Tibial artery (tissue), 4 donors: ENCODE measurements around the gene PLCL1.

Experiments
- DNase-seq, 2 donors: peaks; one replicate each; pipeline ENCODE4 v3.0.0-alpha.2; 2019
- H3K27ac ChIP-seq, 2 donors: fragments of 200-600 bp; sonication (generic) in 1 of 2; 1 replicate in 1 of 2; 2 replicates in 1 of 2; pipeline ENCODE4 v1.5.1; 2018 to 2019; ENCODE audit warnings: mild to moderate bottlenecking in 1 of 2
- H3K27me3 ChIP-seq, 2 donors: fragments of 200-600 bp; sonication (generic) in 1 of 2; one replicate each; pipeline versions ENCODE4 v1.5.1 to v1.6.0; 2016 to 2019
- H3K36me3 ChIP-seq, 3 donors: fragments of 200-600 bp; sonication (generic) in 2 of 3; one replicate each; pipeline ENCODE4 v1.5.1; 2016 to 2019; ENCODE audit warnings: mild to moderate bottlenecking in 2 of 3
- H3K4me1 ChIP-seq, 4 donors: fragments of 200-600 bp; sonication (generic) in 2 of 4; 1 replicate in 3 of 4; 2 replicates in 1 of 4; pipeline ENCODE4 v1.5.1; 2016 to 2019
- H3K4me3 ChIP-seq, 2 donors: fragments of 200-600 bp; sonication (generic) in 1 of 2; 1 replicate in 1 of 2; 2 replicates in 1 of 2; pipeline ENCODE4 v1.5.1; 2018 to 2019; ENCODE audit warnings: mild to moderate bottlenecking in 2 of 2
- H3K9me3 ChIP-seq, 3 donors: fragments of 200-600 bp; sonication (generic) in 1 of 3; one replicate each; pipeline ENCODE4 v1.5.1; 2016 to 2019
- intact Hi-C: fragments of 100-400 bp; cut with DNase I; formaldehyde crosslinking; loops from one replicate; pipeline ENCODE4 v1.15.0; 2023; ENCODE audit warnings: low total_unique reads
- TF ChIP-seq, protein P1 (sequence below), 2 experiments: fragments of 200-600 bp in 1 of 2; fragments of 450-650 bp in 1 of 2; IDR thresholded peaks; one replicate each; pipeline ENCODE4 v1.5.1; 2017 to 2019; ENCODE audit warnings: antibody characterized with exemption in 2 of 2, mild to moderate bottlenecking in 1 of 2, moderate library complexity in 1 of 2

Gene PLCL1

DNA sequence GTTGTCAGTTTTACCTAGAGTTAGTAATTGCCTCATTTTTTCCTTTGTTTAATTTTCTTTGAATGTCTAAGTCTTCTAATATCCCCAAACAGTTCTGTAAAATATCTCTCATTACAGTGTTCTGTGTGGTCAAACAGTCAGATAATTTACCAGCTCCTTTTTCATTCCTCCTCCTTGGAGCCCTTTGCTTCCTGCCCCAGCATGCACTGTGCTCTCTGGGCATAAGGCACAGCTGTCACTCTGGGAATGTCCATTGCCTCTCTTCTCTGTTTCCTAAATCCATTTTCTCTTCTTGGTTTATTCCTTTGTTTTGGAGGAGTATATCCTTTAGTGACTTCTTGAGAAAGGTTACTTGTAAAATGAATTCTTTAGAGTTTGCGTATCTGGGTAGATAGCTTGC is 139.3 kb downstream of the PLCL1 start:
- no peaks in the 10 kb centered on the region for H3K9me3 ChIP-seq
- no peak for DNase-seq

DNA sequence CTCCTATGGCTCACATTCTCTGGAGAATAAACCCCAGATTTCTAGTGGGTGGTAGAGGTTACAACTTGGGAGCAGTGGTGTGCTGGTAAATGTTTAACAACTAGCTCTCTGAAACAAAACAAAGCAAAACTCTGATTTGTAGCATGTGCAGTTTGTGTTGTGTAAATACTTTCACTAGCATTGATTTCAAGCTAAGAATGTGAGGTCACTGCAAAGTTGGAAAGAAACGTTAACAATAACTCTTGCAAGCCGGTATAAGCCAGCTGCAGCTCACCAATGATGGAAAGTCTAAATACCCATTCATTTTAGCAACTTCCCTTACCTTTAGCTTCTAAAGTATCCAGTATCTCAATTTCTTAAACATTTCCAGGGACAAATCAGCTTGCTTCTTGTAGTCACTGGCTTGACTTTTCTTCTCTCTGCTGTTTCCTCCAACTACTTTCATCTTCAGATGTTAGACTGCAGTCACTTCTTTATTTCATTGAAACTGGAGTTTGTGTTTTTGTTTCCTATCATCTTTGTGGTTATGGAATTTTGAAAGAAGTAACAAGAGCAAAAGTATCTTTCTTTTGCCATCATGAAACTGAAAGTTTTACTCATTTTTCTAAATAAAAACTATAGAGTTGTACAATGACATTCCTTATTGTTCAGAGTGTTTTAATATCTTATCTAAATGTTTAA is 140.2 kb downstream of the PLCL1 start:
- Histone ChIP-seq H3K27me3 (no peaks in the 10 kb centered on the region), H3K4me1 (peaks cover 0 to 31% (median 3%) of the 10 kb centered on the region in 4 donors), H3K9me3 (no peaks in the 10 kb centered on the region), H3K27ac (no peak overlapping the region), H3K36me3 (no peaks in the 10 kb centered on the region), H3K4me3 (no peak overlapping the region)
- TF ChIP-seq, protein P1, sequence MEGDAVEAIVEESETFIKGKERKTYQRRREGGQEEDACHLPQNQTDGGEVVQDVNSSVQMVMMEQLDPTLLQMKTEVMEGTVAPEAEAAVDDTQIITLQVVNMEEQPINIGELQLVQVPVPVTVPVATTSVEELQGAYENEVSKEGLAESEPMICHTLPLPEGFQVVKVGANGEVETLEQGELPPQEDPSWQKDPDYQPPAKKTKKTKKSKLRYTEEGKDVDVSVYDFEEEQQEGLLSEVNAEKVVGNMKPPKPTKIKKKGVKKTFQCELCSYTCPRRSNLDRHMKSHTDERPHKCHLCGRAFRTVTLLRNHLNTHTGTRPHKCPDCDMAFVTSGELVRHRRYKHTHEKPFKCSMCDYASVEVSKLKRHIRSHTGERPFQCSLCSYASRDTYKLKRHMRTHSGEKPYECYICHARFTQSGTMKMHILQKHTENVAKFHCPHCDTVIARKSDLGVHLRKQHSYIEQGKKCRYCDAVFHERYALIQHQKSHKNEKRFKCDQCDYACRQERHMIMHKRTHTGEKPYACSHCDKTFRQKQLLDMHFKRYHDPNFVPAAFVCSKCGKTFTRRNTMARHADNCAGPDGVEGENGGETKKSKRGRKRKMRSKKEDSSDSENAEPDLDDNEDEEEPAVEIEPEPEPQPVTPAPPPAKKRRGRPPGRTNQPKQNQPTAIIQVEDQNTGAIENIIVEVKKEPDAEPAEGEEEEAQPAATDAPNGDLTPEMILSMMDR (IDR thresholded peaks at IDR 0.05), result no peak
- no peak for DNase-seq
- intact Hi-C loops, result no loop called here

More for the DNA sequence above, 139.3 kb downstream of the PLCL1 start:
- Histone ChIP-seq H3K4me3 (no peak overlapping the region), H3K27me3 (no peaks in the 10 kb centered on the region), H3K27ac (no peak overlapping the region), H3K4me1 (peaks cover 0 to 25% (median 3%) of the 10 kb centered on the region in 4 donors), H3K36me3 (no peaks in the 10 kb centered on the region)
- intact Hi-C loops, result no loop called here
- TF ChIP-seq, protein P1 (IDR thresholded peaks at IDR 0.05), result no peak

GRCh38 chr2:197946562-197946961 is 142.2 kb downstream of the PLCL1 start:
- Histone ChIP-seq H3K27ac (no peak overlapping the region), H3K9me3 (no peaks in the 10 kb centered on the region), H3K36me3 (no peaks in the 10 kb centered on the region), H3K4me1 (peaks cover 0 to 45% (median 7%) of the 10 kb centered on the region in 4 donors), H3K27me3 (no peaks in the 10 kb centered on the region), H3K4me3 (no peak overlapping the region)
- DNase-seq, result no peak
- TF ChIP-seq, protein P1 (IDR thresholded peaks at IDR 0.05), result no peak
- intact Hi-C loops, result no loop called here

GRCh38 chr2:197947219-197947757 is 142.9 kb downstream of the PLCL1 start:
- no peak for DNase-seq
- no peaks in the 10 kb centered on the region for H3K27me3 ChIP-seq
- no peaks in the 10 kb centered on the region for H3K36me3 ChIP-seq
- no peaks in the 10 kb centered on the region for H3K9me3 ChIP-seq
- TF ChIP-seq, protein P1 (IDR thresholded peaks at IDR 0.05), result no peak
- intact Hi-C loops, result no loop called here
- no peak overlapping the region for H3K27ac ChIP-seq
- H3K4me1 ChIP-seq, result peaks cover 0 to 45% (median 8%) of the 10 kb centered on the region in 4 donors
- no peak overlapping the region for H3K4me3 ChIP-seq

DNA sequence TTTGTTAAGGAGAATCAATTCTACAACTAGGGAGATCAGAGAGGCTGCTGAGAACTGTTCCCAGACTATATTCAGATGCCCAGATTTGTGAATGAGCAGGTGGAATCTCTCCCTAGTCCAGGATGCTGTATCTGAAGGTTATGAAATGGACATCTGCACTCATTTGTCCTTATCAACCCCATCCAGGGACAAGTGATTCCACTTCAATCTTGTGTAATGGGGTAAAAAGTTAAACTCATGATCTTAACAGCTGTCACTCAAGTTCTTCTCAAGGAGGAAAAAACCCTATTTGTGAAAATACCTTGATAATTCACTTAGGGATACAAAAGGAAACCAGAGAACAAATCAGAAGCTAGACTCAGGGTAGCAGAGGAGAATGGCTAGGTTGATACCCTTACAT is 144.8 kb downstream of the PLCL1 start:
- Histone ChIP-seq H3K27me3 (no peaks in the 10 kb centered on the region), H3K27ac (no peak overlapping the region), H3K4me1 (peaks cover 0 to 45% (median 11%) of the 10 kb centered on the region in 4 donors), H3K4me3 (no peak overlapping the region), H3K9me3 (no peaks in the 10 kb centered on the region), H3K36me3 (no peaks in the 10 kb centered on the region)
- TF ChIP-seq, protein P1 (IDR thresholded peaks at IDR 0.05), result no peak
- intact Hi-C loops, result no loop called here
- DNase-seq, result no peak
